OCI-LY1 (cell line): ENCODE data around the gene HDAC1.

ENCODE experiments used
- H2AFZ ChIP-seq: fragments of 200-600 bp; sonication (generic), shearing (Covaris generic); 2 replicates; pipeline ENCODE4 v1.6.0; 2014; ENCODE audit warnings: antibody characterized with exemption, mild to moderate bottlenecking, low read length
- H3F3A ChIP-seq: fragments of 200-600 bp; sonication (generic), shearing (Covaris generic); 2 replicates; pipeline ENCODE4 v1.6.0; 2014; ENCODE audit warnings: mild to moderate bottlenecking, antibody characterized with exemption, low read length, moderate library complexity; ENCODE audit not compliant: insufficient read depth
- H3K27ac ChIP-seq: fragments of 200-600 bp; sonication (generic); 2 replicates; pipeline ENCODE4 v1.5.1; 2014; ENCODE audit warnings: low read length, mixed run types, mild to moderate bottlenecking, low read depth; ENCODE audit not compliant: poor library complexity, severe bottlenecking
- H3K27me3 ChIP-seq: fragments of 200-600 bp; sonication (generic); 2 replicates; pipeline ENCODE4 v1.6.0; 2014; ENCODE audit warnings: antibody characterized with exemption, mild to moderate bottlenecking, low read length, moderate library complexity; ENCODE audit not compliant: insufficient read depth
- H3K36me3 ChIP-seq: fragments of 200-600 bp; sonication (generic); 2 replicates; pipeline ENCODE4 v1.6.1; 2014; ENCODE audit warnings: mild to moderate bottlenecking, antibody characterized with exemption, low read length, moderate library complexity, mixed read lengths; ENCODE audit not compliant: insufficient read depth
- H3K4me1 ChIP-seq: fragments of 200-600 bp; sonication (generic); 2 replicates; pipeline ENCODE4 v1.5.1; 2014; ENCODE audit warnings: mild to moderate bottlenecking, low read length, moderate library complexity; ENCODE audit not compliant: insufficient read depth, severe bottlenecking
- H3K4me2 ChIP-seq: fragments of 200-600 bp; sonication (generic), shearing (Covaris generic); 2 replicates; pipeline ENCODE4 v1.6.1; 2014; ENCODE audit warnings: low read length
- H3K4me3 ChIP-seq: fragments of 200-600 bp; sonication (generic); 2 replicates; pipeline ENCODE4 v1.5.1; 2014; ENCODE audit warnings: low read length, low read depth, mild to moderate bottlenecking, mixed read lengths; ENCODE audit not compliant: poor library complexity, severe bottlenecking
- H3K79me2 ChIP-seq: fragments of 200-600 bp; shearing (Covaris generic); 2 replicates; pipeline ENCODE4 v1.6.1; 2016; ENCODE audit warnings: mixed run types, low read length, mixed read lengths; ENCODE audit not compliant: insufficient read depth
- H3K9ac ChIP-seq: fragments of 200-600 bp; sonication (generic), shearing (Covaris generic); 2 replicates; pipeline ENCODE4 v1.6.1; 2014; ENCODE audit warnings: mild to moderate bottlenecking, low read length, mixed read lengths
- H3K9me2 ChIP-seq: fragments of 200-600 bp; sonication (generic), shearing (Covaris generic); 2 replicates; pipeline ENCODE4 v1.6.1; 2014; ENCODE audit warnings: low read depth, mild to moderate bottlenecking, low read length, mixed read lengths
- H3K9me3 ChIP-seq: fragments of 200-600 bp; shearing (Covaris generic); 2 replicates; pipeline ENCODE4 v1.6.1; 2014; ENCODE audit warnings: low read length, mixed read lengths
- H4K20me1 ChIP-seq: fragments of 200-600 bp; sonication (generic), shearing (Covaris generic); 2 replicates; pipeline ENCODE4 v1.6.0; 2016; ENCODE audit warnings: mild to moderate bottlenecking, low read length; ENCODE audit not compliant: insufficient read depth
- CTCF ChIP-seq: fragments of 200-600 bp; sonication (generic), shearing (Covaris generic); IDR thresholded peaks from 2 replicates; pipeline ENCODE4 v1.5.1; 2017; ENCODE audit warnings: mild to moderate bottlenecking, antibody characterized with exemption, low read length, moderate library complexity, mixed read lengths
- EZH2 ChIP-seq: fragments of 200-600 bp; sonication (generic), shearing (Covaris generic); IDR thresholded peaks from 2 replicates; pipeline ENCODE4 v1.8.0; 2017; ENCODE audit warnings: borderline replicate concordance, mixed run types, mild to moderate bottlenecking, antibody characterized with exemption, low read length, moderate library complexity, mixed read lengths

The HDAC1 gene

GRCh38 chr1:32291708-32292538 is at the start of gene HDAC1:
Gene HDAC1 (plus strand): TSS chr1:32292083. CDS start chr1:32292170, 87 bp downstream.
- Histone ChIP-seq H3K79me2 (peaks cover 48% of the 10 kb centered on the region), H3K27ac (peak within 1 kb of the TSS; percentile 90)
- TF ChIP-seq CTCF: no peak
- TF ChIP-seq EZH2: no peak

GRCh38 chr1:32242341-32242851 is 49.5 kb upstream of the HDAC1 start:
- Histone ChIP-seq H3K9ac (no peak overlapping the region), H3K4me3 (no peak overlapping the region), H3K36me3 (no peaks in the 10 kb centered on the region), H3K79me2 (no peaks in the 10 kb centered on the region), H2AFZ (no peak overlapping the region), H3K4me1 (peaks cover 48% of the 10 kb centered on the region), H4K20me1 (no peaks in the 10 kb centered on the region), H3K27me3 (no peaks in the 10 kb centered on the region), H3K9me3 (no peaks in the 10 kb centered on the region), H3K4me2 (no peak overlapping the region), H3K27ac (peak overlapping the region; percentile 43), H3F3A (no peaks in the 10 kb centered on the region), H3K9me2 (no peaks in the 10 kb centered on the region)
- TF ChIP-seq EZH2 (no peak), CTCF (no peak)

More at GRCh38 chr1:32291708-32292538, at the start of gene HDAC1:
- peak within 1 kb of the TSS; percentile 98 for H3K9ac ChIP-seq
- no peak within 1 kb of the TSS for H2AFZ ChIP-seq
- peaks cover 57% of the 10 kb centered on the region for H3K4me1 ChIP-seq
- peak within 1 kb of the TSS; percentile 94 for H3K4me2 ChIP-seq
- peaks cover 8% of the 10 kb centered on the region for H3F3A ChIP-seq
- peaks cover 38% of the 10 kb centered on the region for H3K36me3 ChIP-seq
- H4K20me1 ChIP-seq: peaks cover 1% of the 10 kb centered on the region; the same call in 1 of the 2 replicates
- no peaks in the 10 kb centered on the region for H3K9me2 ChIP-seq
- H3K9me3 ChIP-seq: no peaks in the 10 kb centered on the region
- peak within 1 kb of the TSS; percentile 94 for H3K4me3 ChIP-seq
- H3K27me3 ChIP-seq: no peaks in the 10 kb centered on the region

- peak within 1 kb of the TSS; percentile 44; the same call in 1 of the 2 replicates for H3K4me2 ChIP-seq
- H3K9me2 ChIP-seq: no peaks in the 10 kb centered on the region
- no peak within 1 kb of the TSS for H3K4me3 ChIP-seq
- H3K79me2 ChIP-seq: no peaks in the 10 kb centered on the region
- no peaks in the 10 kb centered on the region for H3K9me3 ChIP-seq
- H3F3A ChIP-seq: peaks cover 7% of the 10 kb centered on the region
- H2AFZ ChIP-seq: no peak within 1 kb of the TSS
- no peaks in the 10 kb centered on the region for H4K20me1 ChIP-seq
- no peaks in the 10 kb centered on the region for H3K27me3 ChIP-seq
- peak within 1 kb of the TSS; percentile 100 for H3K27ac ChIP-seq
- H3K36me3 ChIP-seq: no peaks in the 10 kb centered on the region
- no peak within 1 kb of the TSS; the same call in 1 of the 2 replicates for H3K9ac ChIP-seq
- no peak for TF ChIP-seq CTCF
- no peak for TF ChIP-seq EZH2
- H3K4me1 ChIP-seq: peaks cover 64% of the 10 kb centered on the region
Observed at GRCh38 chr1:32246888-32247273, 45.0 kb upstream of the HDAC1 start, which contains the start of gene FAM167B. Gene FAM167B (plus strand): TSS chr1:32247222. CDS start chr1:32247422, 200 bp downstream.
